Mammary epithelial cell (primary cell): Measurements from ENCODE around the gene SORCS2.

Experiments used
- EZH2 ChIP-seq: IDR thresholded peaks from 2 replicates; pipeline ENCODE4 v1.6.1; 2012; ENCODE audit warnings: low read length, inconsistent platforms, borderline replicate concordance
- TF ChIP-seq, protein P1 (sequence below), 2 donors: IDR thresholded peaks in 1 of 2; conservative IDR thresholded peaks in 1 of 2; 2 replicates each; pipeline ENCODE4 v1.5.1; 2011 to 2012; ENCODE audit warnings: inconsistent platforms in 2 of 2, low read length in 2 of 2, mild to moderate bottlenecking in 2 of 2, control low read depth in 1 of 2, low read depth in 1 of 2; ENCODE audit not compliant: insufficient read depth in 1 of 2; ENCODE audit errors: extremely low read depth in 1 of 2

DNA sequence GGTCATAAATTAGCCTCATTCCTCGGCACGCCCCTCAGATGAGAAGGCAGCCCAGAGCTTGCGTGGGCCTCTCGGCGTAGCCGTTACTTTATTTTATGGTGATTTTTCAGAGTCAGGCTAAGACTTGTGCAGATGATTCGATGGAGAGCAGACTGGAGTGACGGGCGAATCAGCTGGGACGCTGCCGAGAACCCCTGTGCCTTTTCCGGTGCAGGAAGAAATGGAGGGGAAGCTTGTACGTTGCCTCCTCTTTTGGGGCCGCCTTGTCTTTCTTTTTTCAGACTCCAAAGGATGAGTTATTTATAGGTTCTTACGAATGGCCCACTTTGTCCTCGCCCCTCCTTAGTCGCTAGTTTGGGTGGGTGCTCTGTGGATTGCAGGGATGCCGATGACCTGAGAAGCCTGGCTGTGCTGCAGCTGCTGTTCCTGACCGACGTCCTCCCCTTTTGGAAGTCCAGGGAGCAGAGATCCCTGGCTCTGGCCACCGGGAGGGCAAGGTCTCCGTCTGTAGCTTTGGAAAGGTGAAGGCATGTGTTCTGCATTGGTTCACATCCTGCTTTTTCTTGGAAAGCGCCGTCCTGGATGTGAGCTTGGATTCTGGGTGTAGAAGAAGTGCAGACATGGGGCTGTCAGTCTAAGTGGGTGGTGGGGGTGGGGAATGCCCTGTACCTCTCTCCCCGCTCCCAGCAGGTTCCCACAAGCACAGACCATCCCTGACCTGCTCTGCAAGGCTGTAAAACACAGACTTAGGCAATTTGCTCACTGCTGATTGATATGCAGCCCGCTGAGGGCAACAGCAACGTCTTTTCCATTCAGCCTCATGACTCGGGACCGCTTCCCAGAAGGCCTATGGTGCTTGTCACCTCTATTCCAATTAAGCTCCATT, 9.3 kb downstream of the SORCS2 start:
- TF ChIP-seq, protein P1, sequence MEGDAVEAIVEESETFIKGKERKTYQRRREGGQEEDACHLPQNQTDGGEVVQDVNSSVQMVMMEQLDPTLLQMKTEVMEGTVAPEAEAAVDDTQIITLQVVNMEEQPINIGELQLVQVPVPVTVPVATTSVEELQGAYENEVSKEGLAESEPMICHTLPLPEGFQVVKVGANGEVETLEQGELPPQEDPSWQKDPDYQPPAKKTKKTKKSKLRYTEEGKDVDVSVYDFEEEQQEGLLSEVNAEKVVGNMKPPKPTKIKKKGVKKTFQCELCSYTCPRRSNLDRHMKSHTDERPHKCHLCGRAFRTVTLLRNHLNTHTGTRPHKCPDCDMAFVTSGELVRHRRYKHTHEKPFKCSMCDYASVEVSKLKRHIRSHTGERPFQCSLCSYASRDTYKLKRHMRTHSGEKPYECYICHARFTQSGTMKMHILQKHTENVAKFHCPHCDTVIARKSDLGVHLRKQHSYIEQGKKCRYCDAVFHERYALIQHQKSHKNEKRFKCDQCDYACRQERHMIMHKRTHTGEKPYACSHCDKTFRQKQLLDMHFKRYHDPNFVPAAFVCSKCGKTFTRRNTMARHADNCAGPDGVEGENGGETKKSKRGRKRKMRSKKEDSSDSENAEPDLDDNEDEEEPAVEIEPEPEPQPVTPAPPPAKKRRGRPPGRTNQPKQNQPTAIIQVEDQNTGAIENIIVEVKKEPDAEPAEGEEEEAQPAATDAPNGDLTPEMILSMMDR (conservative IDR thresholded peaks at IDR 0.05 in 1 of 2, IDR thresholded peaks at IDR 0.05 in 1 of 2; ENCODE audit: extremely low read depth in 1 of 2, insufficient read depth in 1 of 2, low read depth in 1 of 2, low read length in 2 of 2) = no peak
- TF ChIP-seq EZH2 = no peak
